K562 (cell line): ENCODE measurements around the gene FANCD2. TPM values are rescaled to one million over a fixed set of nuclear protein-coding genes. Genes with fewer than 3 reads are reported as not detected.

Source experiments
- ATAC-seq: fragments of 200-7000 bp; cut with Tn5 transposase; 3 replicates; pipeline ENCODE4 v1.9.1; 2020; ENCODE audit warnings: moderate library complexity
- BruUV-seq: library from RNA; stranded (reverse); fragments of 400-500 nt; replicated peaks from 2 replicates; lab custom pipeline; 2021; lab: Mats Ljungman, UMichigan
- CTCF ChIA-PET: fragments of 300-600 bp; formaldehyde crosslinking; extraction: SDS; loops from one replicate; lab custom pipeline; 2021; ENCODE audit warnings: low intra/inter-chr PET ratio; lab: Yijun Ruan, JAX
- POLR2A ChIA-PET: fragments of 300-600, 350-650 bp; sonication (Branson Sonifier 250); formaldehyde crosslinking; extraction: SDS; loops from one replicate; lab custom pipeline; 2021; ENCODE audit warnings: antibody characterized with exemption, inconsistent platforms; lab: Yijun Ruan, JAX
- DNase-seq, 4 experiments: peaks; one replicate each; pipeline versions ENCODE4 v3.0.0 to v3.0.0-alpha.2; 2011 to 2018; ENCODE audit warnings: low spot score in 3 of 4, mixed read lengths in 3 of 4; ENCODE audit errors: extremely low read depth in 1 of 4
- FAIRE-seq: peaks from 2 replicates; lab custom pipeline; 2011; peaks lifted over from hg19 to GRCh38; lab: Jason Lieb, UNC
- H2AFZ ChIP-seq: 2 replicates; pipeline ENCODE4 v1.6.0; 2011; ENCODE audit warnings: low read depth, low read length, control low read depth, inconsistent platforms
- H3K27ac ChIP-seq: fragments of 200-600 bp; 3 replicates; pipeline ENCODE4 v1.8.0; 2011; ENCODE audit warnings: low read depth, mild to moderate bottlenecking, control low read depth, inconsistent platforms, low read length, moderate library complexity, mixed read lengths; ENCODE audit errors: extremely low read depth
- H3K27me3 ChIP-seq, 2 experiments: fragments of 300-600 bp in 1 of 2; 2 replicates in 1 of 2; 3 replicates in 1 of 2; pipeline versions ENCODE4 v1.6.0 to v1.8.0; 2011; ENCODE audit warnings: inconsistent platforms in 2 of 2, low read length in 2 of 2, mild to moderate bottlenecking in 1 of 2, mixed read lengths in 1 of 2, moderate library complexity in 1 of 2; ENCODE audit not compliant: control insufficient read depth in 2 of 2, insufficient read depth in 2 of 2
- H3K36me3 ChIP-seq: fragments of 300-600 bp; 3 replicates; pipeline ENCODE4 v1.8.0; 2011; ENCODE audit warnings: mild to moderate bottlenecking, low read length, inconsistent platforms; ENCODE audit not compliant: control insufficient read depth, insufficient read depth
- H3K4me1 ChIP-seq, 2 experiments: fragments of 200-600 bp in 1 of 2; replicated peaks in 1 of 2; 2 replicates in 1 of 2; 3 replicates in 1 of 2; pipeline versions ENCODE4 v1.5.1 to v1.8.0; 2011; ENCODE audit warnings: inconsistent platforms in 2 of 2, low read length in 2 of 2, mild to moderate bottlenecking in 1 of 2, mixed read lengths in 1 of 2, moderate library complexity in 1 of 2; ENCODE audit not compliant: control insufficient read depth in 2 of 2, insufficient read depth in 2 of 2
- H3K4me2 ChIP-seq: 2 replicates; pipeline ENCODE4 v1.6.1; 2011; ENCODE audit warnings: low read length, control low read depth, inconsistent platforms, mixed read lengths; ENCODE audit not compliant: insufficient read depth
- H3K4me3 ChIP-seq: fragments of 200-600 bp; sonication (generic), shearing (Covaris generic); 2 replicates; pipeline ENCODE4 v1.5.1; 2016; ENCODE audit warnings: control low read depth, inconsistent platforms
- H3K79me2 ChIP-seq: fragments of 200-600 bp; 3 replicates; pipeline ENCODE4 v1.8.0; 2011; ENCODE audit warnings: low read length, inconsistent platforms; ENCODE audit not compliant: control insufficient read depth, insufficient read depth
- H3K9ac ChIP-seq, 2 experiments: 2 replicates each; pipeline versions ENCODE4 v1.6.0 to v1.6.1; 2011; ENCODE audit warnings: low read depth in 2 of 2, low read length in 2 of 2, control low read depth in 1 of 2, inconsistent platforms in 1 of 2, mild to moderate bottlenecking in 1 of 2, mixed read lengths in 1 of 2; ENCODE audit not compliant: insufficient read depth in 1 of 2
- H3K9me1 ChIP-seq: one replicate; pipeline ENCODE4 v1.6.0; 2011; ENCODE audit warnings: inconsistent platforms, mild to moderate bottlenecking, low read length, moderate library complexity; ENCODE audit not compliant: control insufficient read depth, insufficient read depth
- H3K9me3 ChIP-seq: replicated peaks from 2 replicates; pipeline ENCODE4 v1.5.1; 2011; ENCODE audit warnings: low read depth, low read length, inconsistent platforms; ENCODE audit not compliant: control insufficient read depth, insufficient read depth
- H4K20me1 ChIP-seq: replicated peaks from 2 replicates; pipeline ENCODE4 v1.6.1; 2011; ENCODE audit warnings: low read length, inconsistent platforms, mixed read lengths; ENCODE audit not compliant: control insufficient read depth, insufficient read depth
- CBX2 ChIP-seq: fragments of 200-600 bp; sonication (generic); IDR thresholded peaks from one replicate; pipeline ENCODE4 v1.6.1; 2012; ENCODE audit warnings: mild to moderate bottlenecking, low read length, inconsistent platforms; ENCODE audit not compliant: insufficient read depth, poor library complexity, severe bottlenecking
- FUS ChIP-seq: fragments of 200-400 bp; formaldehyde crosslinking; optimal IDR thresholded peaks from 2 replicates; pipeline ENCODE3; 2017; ENCODE audit warnings: low read depth, low read length
- HDAC1 ChIP-seq, 2 experiments: fragments of 450-650 bp; IDR thresholded peaks; 2 replicates each; pipeline ENCODE4 v1.6.1; 2016 to 2017; ENCODE audit warnings: inconsistent platforms in 1 of 2, mild to moderate bottlenecking in 1 of 2, moderate library complexity in 1 of 2
- HDAC2 ChIP-seq: fragments of 450-650 bp; IDR thresholded peaks from 2 replicates; pipeline ENCODE4 v1.6.1; 2016; ENCODE audit warnings: mild to moderate bottlenecking
- JUND ChIP-seq, 2 experiments: IDR thresholded peaks; 2 replicates in 1 of 2; 3 replicates in 1 of 2; pipeline ENCODE4 v1.6.1; 2011; ENCODE audit warnings: borderline replicate concordance in 2 of 2, low read depth in 2 of 2, low read length in 2 of 2, improper control_type of control experiment in 1 of 2, missing biosample characterization in 1 of 2, missing genetic modification characterization in 1 of 2, missing genetic modification reagents in 1 of 2
- KDM1A ChIP-seq, 2 experiments: fragments of 450-650 bp; IDR thresholded peaks; 2 replicates each; pipeline ENCODE4 v1.6.1; 2016; ENCODE audit warnings: mild to moderate bottlenecking in 2 of 2
- MEF2A ChIP-seq: IDR thresholded peaks from 2 replicates; pipeline ENCODE4 v1.6.1; 2011; ENCODE audit warnings: low read depth, mild to moderate bottlenecking, low read length, moderate library complexity; ENCODE audit not compliant: control insufficient read depth
- RCOR1 ChIP-seq, 2 experiments: IDR thresholded peaks; 2 replicates each; pipeline ENCODE4 v1.6.1; 2012; ENCODE audit warnings: low read depth in 2 of 2, low read length in 2 of 2, borderline replicate concordance in 1 of 2, improper control_type of control experiment in 1 of 2
- SPI1 ChIP-seq: IDR thresholded peaks from 2 replicates; pipeline ENCODE4 v1.6.1; 2011; ENCODE audit warnings: low read depth, low read length, control low read depth, borderline replicate concordance
- ZKSCAN3 ChIP-seq: fragments of 250-450 bp; sonication (Bioruptor Pico); IDR thresholded peaks from 2 replicates; pipeline ENCODE4 v1.4.0; 2020
- ZNF143 ChIP-seq: sonication (generic); formaldehyde crosslinking; IDR thresholded peaks from 2 replicates; pipeline ENCODE4 v1.9.0; 2022; ENCODE audit warnings: mild to moderate bottlenecking, missing genetic modification reagents
- WGBS: fragments of 100-300 bp; shearing (Covaris generic); methylation state at CpG from one replicate; pipeline ENCODE4 v1.1.6; 2016; ENCODE audit warnings: low coverage, mixed read lengths; ENCODE audit not compliant: insufficient coverage; ENCODE audit errors: missing lambda C conversion rate; 5-methylcytosine and 5-hydroxymethylcytosine counted together
- in situ Hi-C: fragments of 300-500 bp; cut with MboI; formaldehyde crosslinking; loops from 4 replicates; pipeline ENCODE4 v1.15.0; 2018; ENCODE audit warnings: inconsistent platforms, mixed read lengths
- intact Hi-C: fragments of 100-400 bp; cut with micrococcal nuclease; formaldehyde crosslinking; loops from 2 replicates; pipeline ENCODE4 v1.14.2; 2022
- polyA plus RNA-seq, 8 experiments: library from polyadenylated mRNA; depleted of rRNA in 4 of 8; stranded (reverse) in 5 of 8; unstranded in 3 of 8; fragments of >200 nt; fragmentation: Nextera tagmentation in 2 of 8; fragmentation: Illumina TruSeq in 1 of 8; extraction: Ambion mirVana in 2 of 8; extraction: Trizol in 1 of 8; gene quantifications; 2 replicates each; pipeline versions ENCODE4 v1.2.1 to v1.2.3, GENCODE V29; 2011 to 2014; ENCODE audit warnings: inconsistent platforms in 1 of 8, missing spikeins in 1 of 8
- total RNA-seq, 7 experiments: library from RNA; depleted of rRNA in 6 of 7; stranded (reverse); fragments of >200 nt in 6 of 7; fragmentation: Illumina TruSeq in 2 of 7; extraction: Trizol in 2 of 7; gene quantifications; 2 replicates each; pipeline versions ENCODE4 v1.2.1 to v1.2.3, GENCODE V29; 2011 to 2021; ENCODE audit warnings: low replicate concordance in 1 of 7
- TF ChIP-seq, protein P1 (sequence below): sonication (generic); formaldehyde crosslinking; IDR thresholded peaks from 2 replicates; pipeline ENCODE4 v1.8.0; 2023; ENCODE audit warnings: missing genetic modification reagents, mild to moderate bottlenecking, borderline replicate concordance

Gene FANCD2
- total and polyA plus RNA-seq, 9 of the 15 experiments (the other 6 are each of a cell fraction or from before 2014, with no cell fraction given) = 59.4 to 137 (median 96.1) TPM

DNA sequence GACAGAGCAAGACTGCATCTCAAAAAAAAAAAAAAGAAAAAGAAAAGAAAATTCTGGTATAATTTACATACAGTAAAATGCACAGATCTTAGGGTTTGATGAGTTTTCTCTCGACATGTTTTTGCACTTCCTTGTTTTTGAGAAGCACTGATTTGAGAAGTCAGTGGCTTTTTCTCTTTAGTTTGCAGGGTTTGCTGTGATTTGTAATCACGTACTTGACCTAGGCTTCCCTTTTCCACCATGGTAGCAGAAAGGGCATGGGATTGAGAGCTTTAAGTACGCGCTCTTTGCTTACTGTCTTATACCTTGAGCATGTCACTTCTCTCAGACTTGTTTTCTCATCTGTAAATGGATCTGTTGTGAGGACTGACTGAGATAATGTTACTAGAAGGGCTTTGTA lies 119.4 kb downstream of the FANCD2 start:
- Histone ChIP-seq H3K27ac (no peak overlapping the region), H3K4me1 (peaks cover 15 to 27% of the 10 kb centered on the region in 2 experiments; a peak in 4 of 5 replicates), H3K9ac (no peak overlapping the region), H3K36me3 (peaks cover 64% of the 10 kb centered on the region), H3K4me2 (no peak overlapping the region), H4K20me1 (peaks cover 8% of the 10 kb centered on the region; the same call in 1 of the 2 replicates), H3K4me3 (no peak overlapping the region), H3K9me1 (no peaks in the 10 kb centered on the region), H3K79me2 (peaks cover 60% of the 10 kb centered on the region), H3K9me3 (no peaks in the 10 kb centered on the region), H2AFZ (no peak overlapping the region), H3K27me3 (no peaks in the 10 kb centered on the region)
- intact Hi-C loops (no loop called here), in situ Hi-C loops (no loop called here)
- DNase-seq (no peak), ATAC-seq (no peak), FAIRE-seq (no peak)
- CTCF ChIA-PET = no interaction called here
- POLR2A ChIA-PET = interaction anchor here (0.5 kb wide), 1 partner anchor 9 kb away, joined by 4 read pairs; no protein-coding TSS in a partner anchor
- BruUV-seq = no TSS peak
- TF ChIP-seq ZNF143 (CRISPR knock-in tag) = no peak
- TF ChIP-seq, protein P1, sequence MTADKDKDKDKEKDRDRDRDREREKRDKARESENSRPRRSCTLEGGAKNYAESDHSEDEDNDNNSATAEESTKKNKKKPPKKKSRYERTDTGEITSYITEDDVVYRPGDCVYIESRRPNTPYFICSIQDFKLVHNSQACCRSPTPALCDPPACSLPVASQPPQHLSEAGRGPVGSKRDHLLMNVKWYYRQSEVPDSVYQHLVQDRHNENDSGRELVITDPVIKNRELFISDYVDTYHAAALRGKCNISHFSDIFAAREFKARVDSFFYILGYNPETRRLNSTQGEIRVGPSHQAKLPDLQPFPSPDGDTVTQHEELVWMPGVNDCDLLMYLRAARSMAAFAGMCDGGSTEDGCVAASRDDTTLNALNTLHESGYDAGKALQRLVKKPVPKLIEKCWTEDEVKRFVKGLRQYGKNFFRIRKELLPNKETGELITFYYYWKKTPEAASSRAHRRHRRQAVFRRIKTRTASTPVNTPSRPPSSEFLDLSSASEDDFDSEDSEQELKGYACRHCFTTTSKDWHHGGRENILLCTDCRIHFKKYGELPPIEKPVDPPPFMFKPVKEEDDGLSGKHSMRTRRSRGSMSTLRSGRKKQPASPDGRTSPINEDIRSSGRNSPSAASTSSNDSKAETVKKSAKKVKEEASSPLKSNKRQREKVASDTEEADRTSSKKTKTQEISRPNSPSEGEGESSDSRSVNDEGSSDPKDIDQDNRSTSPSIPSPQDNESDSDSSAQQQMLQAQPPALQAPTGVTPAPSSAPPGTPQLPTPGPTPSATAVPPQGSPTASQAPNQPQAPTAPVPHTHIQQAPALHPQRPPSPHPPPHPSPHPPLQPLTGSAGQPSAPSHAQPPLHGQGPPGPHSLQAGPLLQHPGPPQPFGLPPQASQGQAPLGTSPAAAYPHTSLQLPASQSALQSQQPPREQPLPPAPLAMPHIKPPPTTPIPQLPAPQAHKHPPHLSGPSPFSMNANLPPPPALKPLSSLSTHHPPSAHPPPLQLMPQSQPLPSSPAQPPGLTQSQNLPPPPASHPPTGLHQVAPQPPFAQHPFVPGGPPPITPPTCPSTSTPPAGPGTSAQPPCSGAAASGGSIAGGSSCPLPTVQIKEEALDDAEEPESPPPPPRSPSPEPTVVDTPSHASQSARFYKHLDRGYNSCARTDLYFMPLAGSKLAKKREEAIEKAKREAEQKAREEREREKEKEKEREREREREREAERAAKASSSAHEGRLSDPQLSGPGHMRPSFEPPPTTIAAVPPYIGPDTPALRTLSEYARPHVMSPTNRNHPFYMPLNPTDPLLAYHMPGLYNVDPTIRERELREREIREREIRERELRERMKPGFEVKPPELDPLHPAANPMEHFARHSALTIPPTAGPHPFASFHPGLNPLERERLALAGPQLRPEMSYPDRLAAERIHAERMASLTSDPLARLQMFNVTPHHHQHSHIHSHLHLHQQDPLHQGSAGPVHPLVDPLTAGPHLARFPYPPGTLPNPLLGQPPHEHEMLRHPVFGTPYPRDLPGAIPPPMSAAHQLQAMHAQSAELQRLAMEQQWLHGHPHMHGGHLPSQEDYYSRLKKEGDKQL (CRISPR knock-in tag) = no peak
- no peak for TF ChIP-seq MEF2A
- peak; percentile 90 for TF ChIP-seq HDAC2
- peak; percentile 90 for TF ChIP-seq SPI1
- no peak for TF ChIP-seq ZKSCAN3 (CRISPR knock-in tag)
- peak; percentile 98 for TF ChIP-seq KDM1A (IDR thresholded peaks at IDR 0.05)
- peak; percentile 50 to 92; a peak in 2 of 4 replicates for TF ChIP-seq HDAC1 (IDR thresholded peaks at IDR 0.05)
- no peak for TF ChIP-seq CBX2
- TF ChIP-seq RCOR1 (IDR thresholded peaks at IDR 0.05; ENCODE audit: borderline replicate concordance in 1 of 2, low read depth in 2 of 2, low read length in 2 of 2) = peak; percentile 94 to 96
- no peak for TF ChIP-seq JUND (IDR thresholded peaks at IDR 0.05; ENCODE audit: borderline replicate concordance, low read depth, low read length)
- TF ChIP-seq JUND (tag; IDR thresholded peaks at IDR 0.05; ENCODE audit: borderline replicate concordance, low read depth, low read length) = no peak
- TF ChIP-seq FUS = no peak
- WGBS = 58% methylated on average over 4 of the region's 4 CpGs
